HEK293 (cell line): Measurements from ENCODE around the gene ARHGDIA.

ENCODE experiments used
- CTCF ChIA-PET: fragments of 350-600 bp; formaldehyde crosslinking; extraction: SDS; loops from one replicate; lab custom pipeline; 2021; ENCODE audit warnings: antibody characterized with exemption; lab: Yijun Ruan, JAX
- POLR2A ChIA-PET: fragments of 300-600 bp; formaldehyde crosslinking; extraction: SDS; loops from one replicate; lab custom pipeline; 2020; ENCODE audit warnings: antibody characterized with exemption, inconsistent platforms; lab: Yijun Ruan, JAX
- H3K27ac ChIP-seq: fragments of 200-500 bp; sonication (Bioruptor generic); 2 replicates; pipeline ENCODE4 v1.5.1; 2014; ENCODE audit warnings: low read depth, low read length, control low read depth, inconsistent platforms; ENCODE audit errors: extremely low read depth
- H3K36me3 ChIP-seq, 2 experiments: fragments of 200-500 bp in 1 of 2; sonication (Bioruptor generic) in 1 of 2; 1 replicate in 1 of 2; 2 replicates in 1 of 2; pipeline ENCODE4 v1.5.1; 2014 to 2017; ENCODE audit warnings: inconsistent platforms in 2 of 2, low read length in 2 of 2; ENCODE audit not compliant: control insufficient read depth in 2 of 2, insufficient read depth in 1 of 2
- H3K4me1 ChIP-seq: fragments of 200-500 bp; sonication (Bioruptor generic); 2 replicates; pipeline ENCODE4 v1.5.1; 2014; ENCODE audit warnings: mild to moderate bottlenecking, low read length, inconsistent platforms; ENCODE audit not compliant: control insufficient read depth, insufficient read depth
- H3K4me3 ChIP-seq: 2 replicates; pipeline ENCODE4 v1.5.1; 2011; ENCODE audit warnings: low read depth, mild to moderate bottlenecking, control low read depth, low read length, moderate library complexity
- H3K9me3 ChIP-seq: fragments of 200-500 bp; sonication (Bioruptor generic); 2 replicates; pipeline ENCODE4 v1.5.1; 2014; ENCODE audit warnings: low read depth, low read length, inconsistent platforms; ENCODE audit not compliant: control insufficient read depth, insufficient read depth
- ATF2 ChIP-seq: fragments of 450-650 bp; formaldehyde crosslinking; IDR thresholded peaks from 2 replicates; pipeline ENCODE4 v1.5.1; 2016; ENCODE audit warnings: missing biosample characterization, missing genetic modification characterization, low read depth
- GFI1B ChIP-seq: fragments of 450-650 bp; formaldehyde crosslinking; IDR thresholded peaks from 2 replicates; pipeline ENCODE4 v1.5.1; 2016; ENCODE audit warnings: missing biosample characterization, missing genetic modification characterization
- GLI2 ChIP-seq: fragments of 450-650 bp; formaldehyde crosslinking; IDR thresholded peaks from 2 replicates; pipeline ENCODE4; 2017; ENCODE audit warnings: missing biosample characterization, missing genetic modification characterization, low read depth, borderline replicate concordance
- GLIS2 ChIP-seq: fragments of 450-650 bp; formaldehyde crosslinking; IDR thresholded peaks from 2 replicates; pipeline ENCODE4 v1.5.1; 2016; ENCODE audit warnings: missing biosample characterization, missing genetic modification characterization
- HOXA7 ChIP-seq: sonication (generic); formaldehyde crosslinking; IDR thresholded peaks from 2 replicates; pipeline ENCODE4 v1.8.1; 2022; ENCODE audit warnings: missing genetic modification reagents, borderline replicate concordance
- OSR2 ChIP-seq: fragments of 450-650 bp; formaldehyde crosslinking; IDR thresholded peaks from 2 replicates; pipeline ENCODE4 v1.5.1; 2016; ENCODE audit warnings: missing biosample characterization, missing genetic modification characterization
- SCRT1 ChIP-seq: fragments of 450-650 bp; formaldehyde crosslinking; IDR thresholded peaks from 2 replicates; pipeline ENCODE4 v1.5.1; 2016; ENCODE audit warnings: missing biosample characterization, missing genetic modification characterization, borderline replicate concordance
- TSHZ1 ChIP-seq: fragments of 450-650 bp; formaldehyde crosslinking; IDR thresholded peaks from 2 replicates; pipeline ENCODE4 v1.5.1; 2016; ENCODE audit warnings: missing biosample characterization, missing genetic modification characterization, borderline replicate concordance
- ZBTB11 ChIP-seq: fragments of 450-650 bp; formaldehyde crosslinking; conservative IDR thresholded peaks from 2 replicates; pipeline ENCODE4 v1.5.1; 2016; ENCODE audit warnings: low read depth, missing biosample characterization, missing genetic modification characterization
- ZFHX2 ChIP-seq: fragments of 450-650 bp; formaldehyde crosslinking; conservative IDR thresholded peaks from 2 replicates; pipeline ENCODE4 v1.5.1; 2016; ENCODE audit warnings: missing biosample characterization, missing genetic modification characterization
- ZIC2 ChIP-seq: fragments of 450-650 bp; formaldehyde crosslinking; IDR thresholded peaks from 2 replicates; pipeline ENCODE4 v1.5.1; 2016; ENCODE audit warnings: missing biosample characterization, missing genetic modification characterization
- ZNF112 ChIP-seq: fragments of 450-650 bp; formaldehyde crosslinking; IDR thresholded peaks from 2 replicates; pipeline ENCODE4 v1.5.0; 2017; ENCODE audit warnings: missing biosample characterization, missing genetic modification characterization
- ZNF169 ChIP-seq: fragments of 450-650 bp; formaldehyde crosslinking; IDR thresholded peaks from 2 replicates; pipeline ENCODE4 v1.5.1; 2016; ENCODE audit warnings: missing biosample characterization, missing genetic modification characterization
- ZNF2 ChIP-seq: fragments of 450-650 bp; formaldehyde crosslinking; IDR thresholded peaks from 2 replicates; pipeline ENCODE4 v1.5.1; 2016; ENCODE audit warnings: missing biosample characterization, missing genetic modification characterization
- ZNF292 ChIP-seq: fragments of 450-650 bp; formaldehyde crosslinking; IDR thresholded peaks from 2 replicates; pipeline ENCODE4 v1.5.1; 2016; ENCODE audit warnings: low read depth, missing biosample characterization, missing genetic modification characterization, borderline replicate concordance
- ZNF354C ChIP-seq: fragments of 450-650 bp; formaldehyde crosslinking; IDR thresholded peaks from 2 replicates; pipeline ENCODE4 v1.5.1; 2016; ENCODE audit warnings: missing biosample characterization, missing genetic modification characterization, low read depth, borderline replicate concordance
- ZNF433 ChIP-seq: fragments of 450-650 bp; formaldehyde crosslinking; IDR thresholded peaks from 2 replicates; pipeline ENCODE4 v1.5.1; 2016; ENCODE audit warnings: missing biosample characterization, missing genetic modification characterization, low read depth
- ZNF530 ChIP-seq: fragments of 450-650 bp; formaldehyde crosslinking; IDR thresholded peaks from 2 replicates; pipeline ENCODE4 v1.5.1; 2016; ENCODE audit warnings: low read depth, missing biosample characterization, missing genetic modification characterization
- ZNF549 ChIP-seq: fragments of 450-650 bp; IDR thresholded peaks from 2 replicates; pipeline ENCODE4 v1.5.1; 2018; ENCODE audit warnings: missing biosample characterization, missing genetic modification characterization, mild to moderate bottlenecking, inconsistent platforms, moderate library complexity
- ZNF791 ChIP-seq: fragments of 450-650 bp; formaldehyde crosslinking; IDR thresholded peaks from 2 replicates; pipeline ENCODE4 v1.5.1; 2016; ENCODE audit warnings: missing biosample characterization, missing genetic modification characterization
- TF ChIP-seq, protein P1 (sequence below): IDR thresholded peaks from 2 replicates; pipeline ENCODE4 v1.6.1; 2011; ENCODE audit warnings: mild to moderate bottlenecking, low read depth, low read length, borderline replicate concordance

Gene ARHGDIA

DNA sequence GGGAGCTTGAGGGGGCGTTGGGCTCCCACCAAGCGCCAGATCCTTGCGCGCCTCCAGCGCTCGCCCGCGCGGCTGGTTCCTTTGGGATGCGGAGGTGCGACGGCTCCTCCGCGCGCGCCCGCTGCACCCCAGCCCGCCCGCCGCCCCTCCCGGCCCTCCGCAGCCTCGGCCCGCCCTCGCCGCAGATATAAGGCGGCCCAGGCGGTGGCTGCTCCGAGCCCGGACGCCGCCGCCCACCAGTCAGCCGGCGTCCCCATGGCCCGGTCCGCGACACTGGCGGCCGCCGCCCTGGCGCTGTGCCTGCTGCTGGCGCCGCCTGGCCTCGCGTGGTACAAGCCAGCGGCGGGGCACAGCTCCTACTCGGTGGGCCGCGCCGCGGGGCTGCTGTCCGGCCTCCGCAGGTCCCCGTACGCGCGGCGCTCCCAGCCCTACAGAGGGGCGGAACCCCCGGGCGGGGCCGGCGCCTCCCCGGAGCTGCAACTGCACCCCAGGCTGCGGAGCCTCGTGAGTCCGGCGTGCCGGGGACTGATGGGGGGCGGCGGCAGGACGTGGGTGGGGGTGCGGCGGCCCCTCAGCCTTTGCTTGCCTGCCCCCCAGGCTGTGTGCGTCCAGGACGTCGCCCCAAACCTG lies 31.0 kb upstream of the ARHGDIA start, which contains the start of gene NPB:
Gene NPB (plus strand): TSS at position 216 of the 630 bp plus-strand sequence. CDS start 40 bp downstream, at position 256.
- ChIA-PET CTCF (no interaction called here), POLR2A (interaction anchor here (1.1 to 2.2 kb wide), 3 partner anchors 8 to 121 kb away, joined by 3 to 6 read pairs (median 4); partner anchors contain the start of genes CENPX and LRRC45)
- H3K4me1 ChIP-seq: 0 out of 2 replicates have a peak, but pooled peaks cover 4% of the 10 kb centered on the region
- H3K36me3 ChIP-seq: peaks cover 13 to 75% of the 10 kb centered on the region in 2 experiments
- H3K4me3 ChIP-seq: no peak within 1 kb of the TSS
- no peaks in the 10 kb centered on the region for H3K9me3 ChIP-seq
- H3K27ac ChIP-seq: no peak within 1 kb of the TSS
- TF ChIP-seq ZNF112 (tag by site-specific recombination) (no peak), ZIC2 (tag by site-specific recombination) (no peak), ZNF549 (no peak), ZNF169 (tag by site-specific recombination) (no peak), ZBTB11 (tag by site-specific recombination) (no peak)
- TF ChIP-seq, protein P1, sequence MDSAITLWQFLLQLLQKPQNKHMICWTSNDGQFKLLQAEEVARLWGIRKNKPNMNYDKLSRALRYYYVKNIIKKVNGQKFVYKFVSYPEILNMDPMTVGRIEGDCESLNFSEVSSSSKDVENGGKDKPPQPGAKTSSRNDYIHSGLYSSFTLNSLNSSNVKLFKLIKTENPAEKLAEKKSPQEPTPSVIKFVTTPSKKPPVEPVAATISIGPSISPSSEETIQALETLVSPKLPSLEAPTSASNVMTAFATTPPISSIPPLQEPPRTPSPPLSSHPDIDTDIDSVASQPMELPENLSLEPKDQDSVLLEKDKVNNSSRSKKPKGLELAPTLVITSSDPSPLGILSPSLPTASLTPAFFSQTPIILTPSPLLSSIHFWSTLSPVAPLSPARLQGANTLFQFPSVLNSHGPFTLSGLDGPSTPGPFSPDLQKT: no peak

GRCh38 chr17:81901167-81902022 lies 30.3 kb upstream of the ARHGDIA start:
- peaks cover 20 to 72% of the 10 kb centered on the region in 2 experiments for H3K36me3 ChIP-seq
- H3K4me3 ChIP-seq: no peak overlapping the region
- ChIA-PET POLR2A (interaction anchor here (1.1 to 2.2 kb wide), 2 partner anchors 8 to 121 kb away, joined by 4 to 6 read pairs; partner anchors contain the start of genes CENPX and LRRC45), CTCF (interaction anchor here (0.9 kb wide), 1 partner anchor 205 kb away, joined by 5 read pairs; no protein-coding TSS in a partner anchor)
- 0 out of 2 replicates have a peak, but pooled peaks cover 4% of the 10 kb centered on the region for H3K4me1 ChIP-seq
- no peaks in the 10 kb centered on the region for H3K9me3 ChIP-seq
- no peak overlapping the region for H3K27ac ChIP-seq
- no peak for TF ChIP-seq ATF2 (tag by site-specific recombination)
- peak; percentile 61 for TF ChIP-seq GLIS2 (tag by site-specific recombination)
- no peak for TF ChIP-seq HOXA7 (CRISPR knock-in tag)
- no peak for TF ChIP-seq ZNF530 (tag by site-specific recombination)
- TF ChIP-seq GFI1B (tag by site-specific recombination): no peak
- TF ChIP-seq ZNF791 (tag by site-specific recombination): no peak
- no peak for TF ChIP-seq ZNF433
- no peak for TF ChIP-seq TSHZ1 (tag by site-specific recombination)
- no peak for TF ChIP-seq OSR2
- no peak for TF ChIP-seq ZNF354C (tag by site-specific recombination)
- TF ChIP-seq GLI2 (tag by site-specific recombination): no peak
- TF ChIP-seq SCRT1 (tag by site-specific recombination): no peak
- no peak for TF ChIP-seq ZNF292 (tag by site-specific recombination)
- no peak for TF ChIP-seq ZNF2 (tag by site-specific recombination)
- peak; percentile 16 for TF ChIP-seq ZFHX2
